Glomerular visceral epithelial cell (primary cell): ENCODE measurements around the gene DLG3.
A peak's percentile ranks its signal among the peaks of the same experiment; 100 is the strongest.
"Not testable (repeated sequence)": the region's sequence is repeated elsewhere in the genome, so short reads cannot be mapped to it uniquely, and the experiment has no call there.

ENCODE experiments used
- DNase-seq: peaks from one replicate; pipeline ENCODE4 v3.0.0-alpha.2; 2016; ENCODE audit errors: extremely low spot score

DLG3 gene

GRCh38 chrX:70515692-70516091 is 71.1 kb downstream of the DLG3 start:
- not testable (repeated sequence) for DNase-seq

- DNase-seq = no peak
Observed at GRCh38 chrX:70525733-70526132, 81.1 kb downstream of the DLG3 start.

GRCh38 chrX:70527053-70527452 is 82.4 kb downstream of the DLG3 start:
- DNase-seq = no peak

- DNase-seq = no peak
Observed at GRCh38 chrX:70527610-70528345, 83.1 kb downstream of the DLG3 start.

GRCh38 chrX:70535198-70535597 is 90.6 kb downstream of the DLG3 start:
- no peak for DNase-seq

- no peak for DNase-seq
Observed at GRCh38 chrX:70549429-70549828, 104.8 kb downstream of the DLG3 start.

GRCh38 chrX:70552130-70552704 is 107.6 kb downstream of the DLG3 start:
- DNase-seq = no peak

GRCh38 chrX:70553516-70553915 is 108.9 kb downstream of the DLG3 start:
- DNase-seq = no peak

GRCh38 chrX:70554081-70554480 is 109.4 kb downstream of the DLG3 start:
- DNase-seq = peak; percentile 1

GRCh38 chrX:70554523-70554922 is 109.9 kb downstream of the DLG3 start:
- no peak for DNase-seq

- DNase-seq = no peak
Observed at GRCh38 chrX:70554948-70555347, 110.3 kb downstream of the DLG3 start.
